RWPE2 (cell line): Measurements from ENCODE around the gene IPO8.

Source experiments
- ATAC-seq: fragments of 200-7000 bp; cut with Tn5 transposase; 3 replicates; pipeline ENCODE4 v1.9.1; 2021; ENCODE audit warnings: low read depth
- DNase-seq: peaks from one replicate; pipeline ENCODE4 v3.0.0-alpha.2; 2020; ENCODE audit warnings: low spot score
- H3K27ac ChIP-seq: fragments of 450-650 bp; 2 replicates; pipeline ENCODE4 v1.5.1; 2017; ENCODE audit warnings: mild to moderate bottlenecking; ENCODE audit not compliant: poor library complexity, severe bottlenecking
- H3K27me3 ChIP-seq: fragments of 250-450 bp; sonication (Bioruptor Pico); 2 replicates; pipeline ENCODE4 v1.5.1; 2021; ENCODE audit warnings: mild to moderate bottlenecking, moderate library complexity; ENCODE audit not compliant: insufficient read depth, poor library complexity, severe bottlenecking
- H3K36me3 ChIP-seq: fragments of 250-450 bp; sonication (Bioruptor Pico); 2 replicates; pipeline ENCODE4 v1.5.1; 2020; ENCODE audit warnings: low read depth, mild to moderate bottlenecking, moderate library complexity
- H3K4me1 ChIP-seq: fragments of 250-450 bp; sonication (Bioruptor Pico); 2 replicates; pipeline ENCODE4 v1.5.1; 2021; ENCODE audit warnings: mild to moderate bottlenecking, moderate library complexity; ENCODE audit not compliant: insufficient read depth, poor library complexity, severe bottlenecking
- H3K4me3 ChIP-seq: fragments of 250-450 bp; sonication (Bioruptor Pico); 2 replicates; pipeline ENCODE4 v1.5.1; 2021; ENCODE audit warnings: mild to moderate bottlenecking, moderate library complexity; ENCODE audit not compliant: severe bottlenecking
- H3K9me3 ChIP-seq: fragments of 250-450 bp; sonication (Bioruptor Pico); 2 replicates; pipeline ENCODE4 v1.5.1; 2021; ENCODE audit warnings: mild to moderate bottlenecking, moderate library complexity; ENCODE audit not compliant: severe bottlenecking
- CTCF ChIP-seq: fragments of 450-650 bp; IDR thresholded peaks from one replicate; pipeline ENCODE4 v1.5.1; 2017; ENCODE audit warnings: mild to moderate bottlenecking, moderate library complexity; ENCODE audit not compliant: poor library complexity, severe bottlenecking

Gene IPO8

DNA sequence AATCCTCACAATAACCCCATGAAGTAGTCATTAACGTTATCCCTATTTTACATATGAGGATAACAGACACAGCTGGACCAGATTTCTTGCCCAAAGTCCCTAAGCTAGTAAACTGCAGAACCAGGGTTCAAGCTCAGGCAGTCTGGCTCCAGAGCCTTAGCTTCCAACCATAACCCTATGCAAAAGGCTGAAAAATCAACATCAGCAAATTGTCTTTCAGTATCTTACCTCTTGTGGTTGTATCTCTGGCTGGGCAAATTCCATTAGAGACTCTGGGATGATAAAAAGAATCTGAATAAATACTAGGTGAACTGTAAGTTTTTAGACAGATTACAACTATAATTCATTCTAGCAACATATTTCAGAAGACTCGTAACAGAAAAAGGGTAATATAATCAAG lies 34.3 kb upstream of the IPO8 start:
- Histone ChIP-seq H3K9me3 (no peaks in the 10 kb centered on the region), H3K4me3 (no peak overlapping the region), H3K27ac (no peak overlapping the region), H3K36me3 (peaks cover 35% of the 10 kb centered on the region), H3K27me3 (no peaks in the 10 kb centered on the region), H3K4me1 (peaks cover 10% of the 10 kb centered on the region)
- no peak for TF ChIP-seq CTCF
- ATAC-seq (no peak), DNase-seq (no peak)

DNA sequence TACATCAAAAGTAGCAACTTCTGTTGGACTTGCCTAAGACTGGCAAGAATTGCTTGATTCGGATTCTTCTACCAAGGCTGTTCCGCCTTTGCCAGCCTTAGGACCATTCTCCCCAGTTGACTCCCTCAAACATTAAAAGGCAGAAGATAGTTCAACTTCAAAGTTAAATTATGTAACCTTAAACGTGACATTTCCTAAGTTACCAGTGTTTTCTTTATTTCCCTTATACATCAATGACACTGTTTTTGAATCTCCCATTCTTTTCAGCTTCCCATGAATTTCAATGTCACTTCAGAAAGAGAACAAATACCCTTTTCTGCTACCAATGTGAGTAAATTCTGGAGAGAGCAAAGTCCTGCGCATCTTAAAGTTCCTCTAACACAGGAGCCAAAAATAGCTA lies 33.9 kb upstream of the IPO8 start:
- peaks cover 35% of the 10 kb centered on the region for H3K36me3 ChIP-seq

GRCh38 chr12:30726647-30727046 lies 31.0 kb upstream of the IPO8 start:
- TF ChIP-seq CTCF, result no peak
- no peaks in the 10 kb centered on the region for H3K27me3 ChIP-seq
- no peak overlapping the region for H3K4me3 ChIP-seq
- H3K27ac ChIP-seq, result peak overlapping the region; percentile 38
- peaks cover 44% of the 10 kb centered on the region for H3K36me3 ChIP-seq
- no peak for ATAC-seq
- H3K9me3 ChIP-seq, result no peaks in the 10 kb centered on the region
- DNase-seq, result no peak
- peaks cover 10% of the 10 kb centered on the region for H3K4me1 ChIP-seq

More for the DNA sequence above, 33.9 kb upstream of the IPO8 start:
- no peak for DNase-seq
- Histone ChIP-seq H3K4me3 (no peak overlapping the region), H3K9me3 (no peaks in the 10 kb centered on the region), H3K27me3 (no peaks in the 10 kb centered on the region), H3K4me1 (peaks cover 10% of the 10 kb centered on the region), H3K27ac (no peak overlapping the region)
- TF ChIP-seq CTCF, result no peak
- no peak for ATAC-seq

GRCh38 chr12:30725739-30726138 lies 30.1 kb upstream of the IPO8 start:
- Histone ChIP-seq H3K27me3 (no peaks in the 10 kb centered on the region), H3K27ac (peak overlapping the region; percentile 38), H3K36me3 (peaks cover 53% of the 10 kb centered on the region), H3K4me3 (no peak overlapping the region), H3K9me3 (no peaks in the 10 kb centered on the region), H3K4me1 (peaks cover 10% of the 10 kb centered on the region)
- DNase-seq, result no peak
- peak; percentile 12 for TF ChIP-seq CTCF
- peak; percentile 84 for ATAC-seq

DNA sequence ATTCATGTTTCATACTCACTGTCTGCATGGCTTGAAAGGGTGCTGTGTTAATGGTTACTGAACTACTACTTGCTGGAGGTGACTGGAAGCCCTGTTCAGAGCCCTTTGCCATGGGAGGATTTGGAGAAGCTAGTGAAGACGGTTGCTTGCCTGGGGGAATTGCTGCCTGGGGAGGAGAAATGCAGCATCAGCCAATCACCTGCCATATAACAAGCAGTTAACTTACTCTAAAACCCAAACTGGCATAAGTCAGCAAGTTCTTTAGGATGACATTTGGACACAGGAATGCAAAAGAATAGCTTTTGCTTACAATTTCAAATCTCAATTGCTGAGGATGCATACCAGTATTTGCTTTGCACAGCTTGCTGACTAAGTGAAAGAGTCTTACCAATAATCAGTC lies 23.4 kb upstream of the IPO8 start:
- Histone ChIP-seq H3K27me3 (no peaks in the 10 kb centered on the region), H3K36me3 (peaks cover 85% of the 10 kb centered on the region), H3K4me3 (no peak overlapping the region), H3K4me1 (no peaks in the 10 kb centered on the region), H3K27ac (no peak overlapping the region), H3K9me3 (no peaks in the 10 kb centered on the region)
- no peak for DNase-seq
- TF ChIP-seq CTCF, result no peak
- ATAC-seq, result no peak
